Activated CD4-positive, alpha-beta T cell treated with anti-CD3 and anti-CD28 coated beads, Interleukin-2, amount 10 ng/mL, durations not matched to agents 7 days and 5 days (primary cell): Measurements from ENCODE around the gene PREX1. TPM values are rescaled to one million over a fixed set of nuclear protein-coding genes. Genes with fewer than 3 reads are reported as not detected.

Experiments
- CTCF ChIA-PET: fragments of 350-600 bp; sonication (Branson Sonifier 250); formaldehyde crosslinking; loops from one replicate; lab custom pipeline; 2021; ENCODE audit warnings: antibody characterized with exemption; lab: Charles Lee
- POLR2A ChIA-PET: fragments of 350-600 bp; sonication (Branson Sonifier 250); formaldehyde crosslinking; loops from one replicate; lab custom pipeline; 2021; ENCODE audit warnings: antibody characterized with exemption; lab: Charles Lee
- DNase-seq: peaks from one replicate; pipeline ENCODE4 v3.0.0-alpha.2; 2020
- H3K27ac Mint-ChIP-seq: one replicate; pipeline ENCODE4 v1.8.0; 2021; ENCODE audit warnings: mild to moderate bottlenecking, moderate library complexity, mixed read lengths
- H3K27me3 Mint-ChIP-seq: one replicate; pipeline ENCODE4 v1.8.0; 2021; ENCODE audit warnings: mixed read lengths
- H3K36me3 Mint-ChIP-seq: one replicate; pipeline ENCODE4 v1.8.0; 2021; ENCODE audit warnings: low read depth, mixed read lengths
- H3K4me1 Mint-ChIP-seq: one replicate; pipeline ENCODE4 v1.8.0; 2021; ENCODE audit warnings: mixed read lengths
- H3K4me3 Mint-ChIP-seq: one replicate; pipeline ENCODE4 v1.8.0; 2021; ENCODE audit warnings: mild to moderate bottlenecking, moderate library complexity, mixed read lengths
- H3K9me3 Mint-ChIP-seq: one replicate; pipeline ENCODE4 v1.8.0; 2021; ENCODE audit warnings: mixed read lengths
- total RNA-seq, 2 experiments: library from RNA; stranded (reverse); gene quantifications; one replicate each; pipeline ENCODE4 v1.2.3, GENCODE V29; 2021

Gene PREX1
- total RNA-seq, 2 experiments from 2014 or later: 81.0 to 86.1 TPM

DNA sequence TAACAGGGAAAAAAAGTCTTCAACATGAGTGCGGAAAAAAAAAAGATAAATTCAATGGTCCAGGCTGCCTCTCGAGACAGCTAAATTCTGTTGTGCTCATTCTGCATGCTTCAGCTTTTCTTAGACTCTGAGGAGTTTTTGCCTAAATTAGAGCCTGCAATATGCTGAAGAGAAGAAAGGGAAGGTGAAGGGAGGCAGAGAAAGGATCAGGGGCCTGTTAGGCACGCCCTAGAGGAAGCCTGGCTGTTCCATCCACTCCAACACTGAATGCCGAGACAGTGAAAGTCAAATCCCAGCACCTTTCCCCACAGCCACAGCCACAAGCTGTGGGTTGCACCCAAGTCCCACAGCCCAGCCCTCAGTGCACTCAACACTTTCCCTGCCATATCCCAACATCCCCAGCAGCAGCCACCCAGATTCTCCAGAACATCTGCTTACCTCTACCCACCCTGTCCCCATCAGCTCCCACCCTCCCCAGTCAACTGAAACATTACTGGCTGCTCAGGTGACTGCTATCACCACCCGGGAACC lies 37.3 kb downstream of the PREX1 start:
- Mint-ChIP-seq H3K9me3 (no peaks in the 10 kb centered on the region), H3K4me1 (peaks cover 61% of the 10 kb centered on the region), H3K27ac (no peak overlapping the region), H3K4me3 (no peak overlapping the region), H3K36me3 (peaks cover 31% of the 10 kb centered on the region), H3K27me3 (no peaks in the 10 kb centered on the region)
- POLR2A ChIA-PET: no interaction called here
- CTCF ChIA-PET: interaction anchor here (0.5 to 3.1 kb wide), 2 partner anchors 14 to 43 kb away, joined by 3 to 9 read pairs; no protein-coding TSS in a partner anchor
- DNase-seq: no peak

- DNase-seq: no peak
- Mint-ChIP-seq H3K27me3 (no peaks in the 10 kb centered on the region), H3K4me1 (peaks cover 55% of the 10 kb centered on the region), H3K36me3 (peaks cover 35% of the 10 kb centered on the region), H3K27ac (no peak overlapping the region), H3K4me3 (no peak overlapping the region), H3K9me3 (no peaks in the 10 kb centered on the region)
- CTCF ChIA-PET: interaction anchor here (3.1 kb wide), 1 partner anchor 13 kb away, joined by 9 read pairs; no protein-coding TSS in a partner anchor
- POLR2A ChIA-PET: no interaction called here
Observed at GRCh38 chr20:48789781-48790472, 37.9 kb downstream of the PREX1 start.

GRCh38 chr20:48789185-48789668 lies 38.6 kb downstream of the PREX1 start:
- no peak overlapping the region for H3K27ac Mint-ChIP-seq
- DNase-seq: no peak
- POLR2A ChIA-PET: no interaction called here

GRCh38 chr20:48788486-48789072 lies 39.2 kb downstream of the PREX1 start:
- Mint-ChIP-seq H3K36me3 (peaks cover 39% of the 10 kb centered on the region), H3K27me3 (no peaks in the 10 kb centered on the region), H3K9me3 (no peaks in the 10 kb centered on the region), H3K27ac (peak overlapping the region; percentile 6), H3K4me3 (no peak overlapping the region), H3K4me1 (peaks cover 48% of the 10 kb centered on the region)
- ChIA-PET CTCF (interaction anchor here (0.6 to 3.1 kb wide), 5 partner anchors 8 to 90 kb away, joined by 3 to 9 read pairs (median 4); no protein-coding TSS in a partner anchor), POLR2A (no interaction called here)
- no peak for DNase-seq

More at GRCh38 chr20:48789185-48789668, 38.6 kb downstream of the PREX1 start:
- peaks cover 38% of the 10 kb centered on the region for H3K36me3 Mint-ChIP-seq
- H3K27me3 Mint-ChIP-seq: no peaks in the 10 kb centered on the region
- no peaks in the 10 kb centered on the region for H3K9me3 Mint-ChIP-seq
- H3K4me3 Mint-ChIP-seq: no peak overlapping the region
- CTCF ChIA-PET: interaction anchor here (0.6 to 3.1 kb wide), 5 partner anchors 8 to 91 kb away, joined by 3 to 9 read pairs (median 4); no protein-coding TSS in a partner anchor
- peaks cover 54% of the 10 kb centered on the region for H3K4me1 Mint-ChIP-seq

- CTCF ChIA-PET: interaction anchor here (0.6 to 3.1 kb wide), 7 partner anchors 9 to 1002 kb away, joined by 3 to 9 read pairs (median 3); no protein-coding TSS in a partner anchor
- Mint-ChIP-seq H3K4me3 (no peak overlapping the region), H3K27ac (peak overlapping the region; percentile 6), H3K27me3 (no peaks in the 10 kb centered on the region), H3K4me1 (peaks cover 48% of the 10 kb centered on the region), H3K9me3 (no peaks in the 10 kb centered on the region), H3K36me3 (peaks cover 39% of the 10 kb centered on the region)
- no peak for DNase-seq
- POLR2A ChIA-PET: interaction anchor here (0.7 kb wide), 1 partner anchor 18 kb away, joined by 4 read pairs; no protein-coding TSS in a partner anchor
Observed at GRCh38 chr20:48787861-48788375, 39.9 kb downstream of the PREX1 start.

GRCh38 chr20:48786951-48787705 lies 40.7 kb downstream of the PREX1 start:
- Mint-ChIP-seq H3K27me3 (no peaks in the 10 kb centered on the region), H3K4me3 (no peak overlapping the region), H3K9me3 (no peaks in the 10 kb centered on the region), H3K4me1 (peaks cover 48% of the 10 kb centered on the region), H3K36me3 (peaks cover 39% of the 10 kb centered on the region), H3K27ac (peak overlapping the region; percentile 32)
- CTCF ChIA-PET: interaction anchor here (0.6 to 1.0 kb wide), 3 partner anchors 8 to 1003 kb away, joined by 3 read pairs; no protein-coding TSS in a partner anchor
- DNase-seq: no peak
- POLR2A ChIA-PET: no interaction called here

DNA sequence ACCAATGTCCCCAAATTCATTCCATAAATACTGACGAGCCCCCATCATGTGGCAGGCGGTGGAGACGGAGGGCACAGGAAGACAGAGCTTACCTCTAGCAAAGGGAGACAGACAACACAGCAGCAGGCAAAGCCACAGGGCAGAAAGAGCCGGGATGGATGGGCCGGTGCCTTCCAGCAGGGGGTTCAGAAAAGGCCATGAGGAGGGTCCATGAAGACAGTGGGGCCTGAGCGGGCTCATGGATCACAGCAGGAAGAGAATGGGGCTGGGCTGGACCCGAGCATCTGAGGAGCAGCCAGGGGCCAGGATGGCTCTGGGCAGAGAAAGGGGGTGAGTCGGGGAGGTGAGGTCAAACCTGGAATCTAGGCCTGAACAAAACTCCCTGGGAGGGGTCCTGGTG lies 42.0 kb downstream of the PREX1 start:
- ChIA-PET POLR2A (no interaction called here), CTCF (interaction anchor here (0.7 to 1.0 kb wide), 3 partner anchors 15 to 121 kb away, joined by 3 read pairs; no protein-coding TSS in a partner anchor)
- H3K9me3 Mint-ChIP-seq: no peaks in the 10 kb centered on the region
- DNase-seq: no peak
- H3K4me3 Mint-ChIP-seq: no peak overlapping the region
- H3K4me1 Mint-ChIP-seq: peaks cover 42% of the 10 kb centered on the region
- peaks cover 48% of the 10 kb centered on the region for H3K36me3 Mint-ChIP-seq
- H3K27ac Mint-ChIP-seq: no peak overlapping the region
- H3K27me3 Mint-ChIP-seq: no peaks in the 10 kb centered on the region

DNA sequence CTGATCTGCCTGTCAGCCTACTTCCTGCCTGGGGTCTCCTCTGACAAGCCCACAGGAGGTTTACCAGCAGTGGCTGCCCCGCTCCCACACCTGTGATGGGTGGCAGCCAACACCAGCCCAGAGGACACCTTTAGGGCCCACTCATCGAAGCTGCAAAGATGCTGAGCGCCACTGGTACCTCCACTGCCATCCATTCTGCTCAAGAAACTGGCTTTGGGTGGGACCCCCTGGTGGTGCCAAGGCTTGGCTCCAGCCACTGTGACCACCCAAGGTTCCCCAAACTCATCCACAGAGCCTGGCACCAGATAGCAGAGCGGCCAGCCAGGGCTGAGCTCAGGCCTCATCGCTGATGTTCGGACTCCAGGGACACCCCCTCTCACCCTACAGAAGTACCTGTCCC lies 42.5 kb downstream of the PREX1 start:
- peaks cover 42% of the 10 kb centered on the region for H3K4me1 Mint-ChIP-seq
- no peak for DNase-seq
- H3K36me3 Mint-ChIP-seq: peaks cover 49% of the 10 kb centered on the region
- H3K9me3 Mint-ChIP-seq: no peaks in the 10 kb centered on the region
- ChIA-PET POLR2A (no interaction called here), CTCF (interaction anchor here (0.7 to 1.0 kb wide), 3 partner anchors 16 to 121 kb away, joined by 3 read pairs; no protein-coding TSS in a partner anchor)
- H3K27ac Mint-ChIP-seq: peak overlapping the region; percentile 51
- no peak overlapping the region for H3K4me3 Mint-ChIP-seq
- H3K27me3 Mint-ChIP-seq: no peaks in the 10 kb centered on the region

DNA sequence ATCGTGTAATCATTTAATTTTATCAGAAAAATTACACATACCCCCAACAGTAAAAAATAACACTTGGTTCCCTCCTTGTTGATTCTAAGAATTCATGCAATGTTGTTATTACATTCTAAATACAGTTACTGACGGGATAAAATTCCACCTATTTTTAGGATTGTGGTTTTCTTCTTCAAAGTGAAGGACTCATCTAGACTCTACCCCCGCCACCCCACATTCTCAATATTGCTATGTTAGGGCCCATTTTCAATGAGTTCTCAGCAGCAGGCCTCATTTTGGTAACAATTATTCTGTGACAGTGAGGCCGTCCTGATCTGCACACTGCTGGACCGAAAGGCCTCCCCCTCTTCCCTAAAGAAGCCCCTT lies 43.5 kb downstream of the PREX1 start:
- Mint-ChIP-seq H3K27me3 (no peaks in the 10 kb centered on the region), H3K4me1 (peaks cover 37% of the 10 kb centered on the region), H3K36me3 (peaks cover 44% of the 10 kb centered on the region), H3K9me3 (no peaks in the 10 kb centered on the region), H3K27ac (peak overlapping the region; percentile 27), H3K4me3 (no peak overlapping the region)
- no peak for DNase-seq
- CTCF ChIA-PET: interaction anchor here (0.6 kb wide), 1 partner anchor 1396 kb away, joined by 5 read pairs; no protein-coding TSS in a partner anchor
- POLR2A ChIA-PET: interaction anchor here (0.6 kb wide), 1 partner anchor 9 kb away, joined by 3 read pairs; no protein-coding TSS in a partner anchor

- CTCF ChIA-PET: interaction anchor here (0.6 to 1.3 kb wide), 2 partner anchors 8 to 1395 kb away, joined by 5 read pairs; no protein-coding TSS in a partner anchor
- Mint-ChIP-seq H3K27me3 (no peaks in the 10 kb centered on the region), H3K4me3 (no peak overlapping the region), H3K4me1 (peaks cover 35% of the 10 kb centered on the region), H3K9me3 (no peaks in the 10 kb centered on the region), H3K27ac (peak overlapping the region; percentile 27), H3K36me3 (peaks cover 45% of the 10 kb centered on the region)
- POLR2A ChIA-PET: no interaction called here
- peak; percentile 43 for DNase-seq
Observed at GRCh38 chr20:48783533-48784272, 44.1 kb downstream of the PREX1 start.

DNA sequence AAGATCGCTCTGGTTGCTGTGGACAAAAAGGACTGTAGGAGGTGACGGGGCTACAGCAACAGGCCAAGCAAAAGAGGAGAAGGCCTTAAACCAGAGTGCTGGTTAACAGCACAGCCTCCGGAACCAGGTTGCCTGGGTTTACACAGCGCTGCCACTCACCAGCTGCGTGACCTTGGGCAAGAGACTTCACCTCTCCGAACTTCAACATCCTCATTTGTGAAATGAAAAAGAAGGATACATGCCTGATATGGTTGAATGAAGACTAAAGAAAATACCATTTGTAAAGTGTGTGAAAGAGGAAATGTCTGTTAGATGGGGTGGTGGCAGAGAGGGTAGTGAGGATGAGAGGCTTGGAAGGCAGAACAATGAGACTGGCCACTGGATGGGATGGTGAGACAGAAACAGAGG lies 44.9 kb downstream of the PREX1 start:
- ChIA-PET CTCF (interaction anchor here (1.3 kb wide), 1 partner anchor 9 kb away, joined by 5 read pairs; no protein-coding TSS in a partner anchor), POLR2A (no interaction called here)
- DNase-seq: no peak
- no peaks in the 10 kb centered on the region for H3K9me3 Mint-ChIP-seq
- H3K4me1 Mint-ChIP-seq: peaks cover 29% of the 10 kb centered on the region
- no peak overlapping the region for H3K27ac Mint-ChIP-seq
- no peaks in the 10 kb centered on the region for H3K27me3 Mint-ChIP-seq
- no peak overlapping the region for H3K4me3 Mint-ChIP-seq
- peaks cover 43% of the 10 kb centered on the region for H3K36me3 Mint-ChIP-seq
